ENCODE results near the gene KCNK2. TPM values are rescaled to one million over a fixed set of nuclear protein-coding genes. Genes with fewer than 3 reads are reported as not detected.

Gene KCNK2
- total RNA-seq, 1 experiment from 2014 or later: 0.18 TPM

GRCh38 chr1:215101511-215101910 is 19.0 kb downstream of the KCNK2 start:
- Mint-ChIP-seq H3K36me3 (ENCODE audit: insufficient read depth, unreplicated experiment) (no peaks in the 10 kb centered on the region), H3K4me3 (ENCODE audit: unreplicated experiment) (no peak overlapping the region), H3K9me3 (ENCODE audit: unreplicated experiment) (no peaks in the 10 kb centered on the region), H3K27me3 (ENCODE audit: insufficient read depth, unreplicated experiment) (peaks cover 11% of the 10 kb centered on the region), H3K27ac (ENCODE audit: unreplicated experiment) (no peak overlapping the region), H3K4me1 (ENCODE audit: low read depth, unreplicated experiment) (no peaks in the 10 kb centered on the region)
- POLR2A ChIA-PET: no interaction called here
- no peak overlapping the region for H3K4me3 ChIP-seq (ENCODE audit: low read depth, low read length)
- DNase-seq: no peak
- intact Hi-C loops (cut with micrococcal nuclease; ENCODE audit: unreplicated experiment): no loop called here
- CTCF ChIA-PET: no interaction called here
- no peaks in the 10 kb centered on the region for H3K36me3 ChIP-seq (ENCODE audit: control insufficient read depth, insufficient read depth, low read length)
- no peaks in the 10 kb centered on the region for H3K4me1 ChIP-seq
- BruUV-seq (replicated peaks): no TSS peak
- TF ChIP-seq CTCF (IDR thresholded peaks at IDR 0.05; ENCODE audit: insufficient read depth in 1 of 2, low read depth in 1 of 2, low read length in 1 of 2, severe bottlenecking in 1 of 2, unreplicated experiment in 1 of 2): no peak
- no peaks in the 10 kb centered on the region for H3K27me3 ChIP-seq (replicated peaks; ENCODE audit: control insufficient read depth, insufficient read depth, low read length)
- H3K9me3 ChIP-seq: no peaks in the 10 kb centered on the region

- no peak for DNase-seq
- H3K4me1 Mint-ChIP-seq (ENCODE audit: low read depth, unreplicated experiment): no peaks in the 10 kb centered on the region
- no peak overlapping the region for H3K27ac Mint-ChIP-seq (ENCODE audit: unreplicated experiment)
- Histone ChIP-seq H3K4me1 (no peaks in the 10 kb centered on the region), H3K36me3 (ENCODE audit: control insufficient read depth, insufficient read depth, low read length) (no peaks in the 10 kb centered on the region), H3K9me3 (no peaks in the 10 kb centered on the region), H3K4me3 (ENCODE audit: low read depth, low read length) (no peak overlapping the region), H3K27me3 (replicated peaks; ENCODE audit: control insufficient read depth, insufficient read depth, low read length) (no peaks in the 10 kb centered on the region)
- intact Hi-C loops (cut with micrococcal nuclease; ENCODE audit: unreplicated experiment): no loop called here
- no peak overlapping the region for H3K4me3 Mint-ChIP-seq (ENCODE audit: unreplicated experiment)
- TF ChIP-seq CTCF (IDR thresholded peaks at IDR 0.05; ENCODE audit: insufficient read depth in 1 of 2, low read depth in 1 of 2, low read length in 1 of 2, severe bottlenecking in 1 of 2, unreplicated experiment in 1 of 2): no peak
- POLR2A ChIA-PET: no interaction called here
- no peaks in the 10 kb centered on the region for H3K9me3 Mint-ChIP-seq (ENCODE audit: unreplicated experiment)
- H3K36me3 Mint-ChIP-seq (ENCODE audit: insufficient read depth, unreplicated experiment): no peaks in the 10 kb centered on the region
- no TSS peak for BruUV-seq (replicated peaks)
- CTCF ChIA-PET: no interaction called here
- H3K27me3 Mint-ChIP-seq (ENCODE audit: insufficient read depth, unreplicated experiment): peaks cover 7% of the 10 kb centered on the region
These were observed 21.7 kb downstream of the KCNK2 start for GRCh38 chr1:215104283-215104682.

GRCh38 chr1:215106067-215106466 is 23.5 kb downstream of the KCNK2 start:
- POLR2A ChIA-PET: no interaction called here
- no TSS peak for BruUV-seq (replicated peaks)

More at GRCh38 chr1:215106067-215106466, 23.5 kb downstream of the KCNK2 start:
- H3K36me3 Mint-ChIP-seq (ENCODE audit: insufficient read depth, unreplicated experiment): no peaks in the 10 kb centered on the region
- H3K4me3 Mint-ChIP-seq (ENCODE audit: unreplicated experiment): no peak overlapping the region
- H3K27ac Mint-ChIP-seq (ENCODE audit: unreplicated experiment): no peak overlapping the region
- H3K9me3 Mint-ChIP-seq (ENCODE audit: unreplicated experiment): no peaks in the 10 kb centered on the region
- Histone ChIP-seq H3K4me1 (no peaks in the 10 kb centered on the region), H3K4me3 (ENCODE audit: low read depth, low read length) (no peak overlapping the region), H3K27me3 (replicated peaks; ENCODE audit: control insufficient read depth, insufficient read depth, low read length) (no peaks in the 10 kb centered on the region), H3K9me3 (no peaks in the 10 kb centered on the region), H3K36me3 (ENCODE audit: control insufficient read depth, insufficient read depth, low read length) (no peaks in the 10 kb centered on the region)
- H3K4me1 Mint-ChIP-seq (ENCODE audit: low read depth, unreplicated experiment): no peaks in the 10 kb centered on the region
- peaks cover 6% of the 10 kb centered on the region for H3K27me3 Mint-ChIP-seq (ENCODE audit: insufficient read depth, unreplicated experiment)
- CTCF ChIA-PET: no interaction called here
- no peak for TF ChIP-seq CTCF (IDR thresholded peaks at IDR 0.05; ENCODE audit: insufficient read depth in 1 of 2, low read depth in 1 of 2, low read length in 1 of 2, severe bottlenecking in 1 of 2, unreplicated experiment in 1 of 2)
- intact Hi-C loops (cut with micrococcal nuclease; ENCODE audit: unreplicated experiment): no loop called here
- DNase-seq: no peak
